Stimulated activated CD4-positive, alpha-beta T cell treated with anti-CD3 and anti-CD28 coated beads, Interleukin-15, amount 100 ng/mL, for 1 hour (primary cell): ENCODE results near the gene ARMS2.

Source experiments
- DNase-seq, 2 donors: peaks; one replicate each; pipeline ENCODE4 v3.0.0-alpha.2; 2020; ENCODE audit warnings: low read depth in 1 of 2, low spot score in 1 of 2

Gene ARMS2

DNA sequence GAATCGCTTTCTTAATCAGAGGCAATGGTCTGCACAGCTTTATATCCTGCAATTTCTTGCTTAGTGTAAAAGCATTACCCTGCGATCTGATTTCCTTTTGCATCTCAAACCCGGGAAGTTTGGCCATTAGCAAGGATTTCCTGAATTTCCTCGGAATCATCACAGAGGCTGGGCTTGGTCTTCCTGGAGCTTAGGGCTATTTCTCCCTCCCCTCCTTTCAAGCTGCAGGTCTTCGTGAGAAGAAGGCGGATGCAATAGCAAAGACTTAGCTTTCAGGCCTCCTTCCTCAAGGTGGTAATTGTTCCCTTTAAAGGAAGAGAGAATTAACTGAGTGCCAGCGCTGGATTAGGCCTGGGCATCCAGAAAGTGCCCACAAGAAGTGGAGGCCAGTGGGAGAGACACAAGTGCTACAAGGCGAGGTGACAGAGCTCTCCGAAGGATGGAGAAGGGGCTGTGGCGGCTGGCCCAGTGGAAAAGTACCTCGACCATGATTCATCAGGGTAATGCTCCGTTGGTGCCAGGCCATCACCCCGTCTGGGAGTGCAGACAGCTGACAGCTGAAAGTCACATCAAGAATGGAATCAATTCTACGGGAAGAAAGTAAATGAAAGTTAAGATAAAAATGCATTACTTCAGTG is 4.0 kb upstream of the ARMS2 start:
- DNase-seq = no peak

DNA sequence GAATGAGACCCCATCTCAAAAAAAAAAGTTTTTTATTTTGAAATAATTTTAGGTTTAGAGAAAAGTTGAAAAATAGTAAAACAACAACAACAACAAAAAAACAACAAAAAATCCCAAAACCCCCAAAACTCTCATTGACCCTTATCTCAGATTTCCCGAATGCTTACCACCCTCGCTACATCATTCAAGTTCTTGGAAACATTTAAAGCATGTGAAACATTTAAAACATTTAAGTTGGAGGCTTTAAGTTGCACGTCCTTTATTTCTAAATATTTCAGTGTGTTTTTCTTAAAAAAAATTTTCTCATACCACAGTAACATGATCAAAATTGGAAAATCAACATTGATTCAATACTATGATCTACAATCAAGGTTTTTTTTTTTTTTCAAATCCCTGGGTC is 382 bp upstream of the ARMS2 start:
- no peak for DNase-seq

DNA sequence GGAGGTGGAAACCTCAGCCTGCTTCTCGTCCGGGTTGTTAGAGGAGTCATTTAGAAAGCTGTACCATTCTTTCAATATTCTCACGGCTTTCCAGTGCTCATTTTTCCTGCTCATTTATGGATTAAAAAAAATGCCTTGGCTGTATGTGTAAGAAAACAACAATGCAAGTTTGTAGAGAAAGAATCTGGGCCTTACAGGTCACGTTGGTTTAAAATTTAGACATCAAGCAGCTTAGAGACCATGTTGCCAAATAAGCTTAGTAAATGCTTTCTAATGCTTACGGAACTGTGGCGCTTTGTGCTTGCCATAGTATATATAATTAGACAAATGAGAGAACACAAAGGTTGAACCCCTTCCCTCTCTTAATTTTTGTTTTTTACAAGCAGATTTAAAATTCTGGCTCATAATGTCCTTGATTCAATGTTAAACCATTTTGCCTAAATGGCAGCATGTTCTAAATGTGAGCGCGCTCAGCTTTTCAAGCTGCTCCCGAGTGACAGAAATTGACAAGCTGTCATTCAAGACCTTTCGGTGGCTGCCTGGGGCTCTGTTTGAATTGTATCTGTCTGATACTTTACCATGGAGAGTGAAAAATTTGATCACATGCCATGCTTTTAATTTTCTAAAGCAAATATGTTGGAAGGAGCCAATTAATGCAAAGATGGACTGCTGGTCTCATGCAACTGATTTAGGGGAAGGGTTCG is 1.1 kb downstream of the ARMS2 start:
- no peak for DNase-seq

DNA sequence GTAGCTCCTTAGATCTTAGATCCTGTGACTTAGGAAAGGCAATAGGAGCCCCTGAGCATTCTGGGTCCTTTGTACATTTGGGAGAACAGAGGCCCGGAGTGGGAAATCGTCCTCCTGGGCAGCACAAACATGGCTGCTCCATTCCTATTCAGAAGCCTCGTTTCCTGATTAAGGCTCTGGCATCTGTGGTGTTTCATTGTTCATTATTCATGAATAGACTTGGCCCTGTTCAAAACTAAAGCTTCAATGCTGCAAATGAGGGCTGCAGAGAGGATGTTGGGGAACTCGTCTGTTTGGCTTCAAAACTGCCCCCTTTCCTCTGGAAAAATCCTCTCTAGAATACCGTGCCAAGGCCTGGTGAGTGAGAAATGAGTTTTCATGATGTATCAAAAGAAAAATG is 3.5 kb downstream of the ARMS2 start:
- DNase-seq = no peak

DNA sequence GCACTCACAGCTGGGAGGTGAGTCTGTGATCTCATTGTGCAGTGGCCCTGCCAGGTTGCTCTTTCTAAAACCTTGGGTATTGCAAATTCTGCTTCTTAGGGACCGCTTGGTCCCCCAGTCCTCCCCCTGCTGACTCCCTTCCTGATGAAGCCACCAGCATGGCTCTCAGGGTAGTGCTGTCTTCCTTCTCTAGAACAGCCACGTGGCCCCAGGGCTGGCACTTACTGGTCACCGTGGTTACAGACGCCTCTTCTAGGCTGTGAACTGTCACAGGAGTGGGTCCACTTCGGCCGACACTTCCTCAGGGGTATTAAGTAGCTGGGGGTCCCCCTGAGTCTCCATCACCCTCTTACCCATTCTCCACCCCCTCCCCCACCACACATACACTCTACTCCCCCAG is 4.2 kb downstream of the ARMS2 start:
- no peak for DNase-seq

DNA sequence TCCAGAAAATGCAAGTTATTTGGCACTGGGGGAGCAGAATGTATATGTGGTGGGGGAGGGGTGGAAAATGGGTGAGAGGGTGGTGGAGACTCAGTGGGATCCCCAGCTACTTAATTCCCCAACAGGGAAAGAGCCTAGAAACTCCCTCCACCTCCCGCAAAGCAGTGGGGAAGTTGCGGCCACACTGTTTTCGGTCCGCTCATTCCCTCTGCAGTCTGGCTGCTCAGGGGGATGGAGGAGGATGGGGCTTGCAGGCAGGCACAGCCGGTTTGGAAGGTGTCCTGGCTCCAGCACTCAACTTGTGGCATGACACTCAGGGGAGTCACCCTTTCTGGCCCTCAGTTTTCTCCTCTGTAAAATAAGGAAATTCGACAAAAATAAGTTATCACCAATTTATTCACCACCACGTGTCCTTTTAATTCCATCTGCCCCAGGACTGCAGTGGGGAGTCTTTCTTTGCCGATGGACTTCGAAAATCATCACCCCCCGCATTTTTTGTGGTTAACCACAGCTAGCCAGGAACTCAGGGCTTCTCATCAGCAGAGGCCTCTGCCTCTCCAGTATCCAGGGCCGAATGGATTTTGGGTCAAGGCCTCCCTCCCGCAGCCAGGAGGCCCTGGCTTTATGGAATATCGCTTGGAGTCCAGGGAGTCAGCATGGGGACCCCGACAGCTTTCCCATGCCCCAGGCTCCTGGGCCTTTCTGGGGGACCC is 5.3 kb downstream of the ARMS2 start:
- no peak for DNase-seq

DNA sequence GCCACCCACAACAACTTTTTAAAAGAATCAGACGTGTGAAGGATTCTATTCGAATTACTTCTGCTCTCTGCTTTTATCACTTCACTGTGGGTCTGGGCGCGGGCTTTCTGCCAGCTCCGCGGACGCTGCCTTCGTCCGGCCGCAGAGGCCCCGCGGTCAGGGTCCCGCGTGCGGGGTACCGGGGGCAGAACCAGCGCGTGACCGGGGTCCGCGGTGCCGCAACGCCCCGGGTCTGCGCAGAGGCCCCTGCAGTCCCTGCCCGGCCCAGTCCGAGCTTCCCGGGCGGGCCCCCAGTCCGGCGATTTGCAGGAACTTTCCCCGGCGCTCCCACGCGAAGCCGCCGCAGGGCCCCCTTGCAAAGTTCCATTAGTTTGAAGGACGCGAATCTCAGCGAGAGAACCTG is 6.4 kb downstream of the ARMS2 start:
- no peak for DNase-seq

DNA sequence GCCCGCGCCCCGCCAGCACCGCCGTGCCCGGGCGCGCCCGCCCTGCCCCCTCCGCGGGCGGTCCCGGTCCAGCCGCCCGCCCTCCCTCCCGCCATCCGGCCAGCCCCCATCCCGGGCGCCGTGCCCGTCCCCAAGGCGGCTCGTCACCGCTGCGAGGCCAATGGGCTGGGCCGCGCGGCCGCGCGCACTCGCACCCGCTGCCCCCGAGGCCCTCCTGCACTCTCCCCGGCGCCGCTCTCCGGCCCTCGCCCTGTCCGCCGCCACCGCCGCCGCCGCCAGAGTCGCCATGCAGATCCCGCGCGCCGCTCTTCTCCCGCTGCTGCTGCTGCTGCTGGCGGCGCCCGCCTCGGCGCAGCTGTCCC is 6.9 kb downstream of the ARMS2 start, which contains the start of gene HTRA1:
HTRA1 (plus strand) TSS at position 187 of the 362 bp plus-strand sequence; CDS start at position 287, 100 bp downstream.
- DNase-seq = no peak

DNA sequence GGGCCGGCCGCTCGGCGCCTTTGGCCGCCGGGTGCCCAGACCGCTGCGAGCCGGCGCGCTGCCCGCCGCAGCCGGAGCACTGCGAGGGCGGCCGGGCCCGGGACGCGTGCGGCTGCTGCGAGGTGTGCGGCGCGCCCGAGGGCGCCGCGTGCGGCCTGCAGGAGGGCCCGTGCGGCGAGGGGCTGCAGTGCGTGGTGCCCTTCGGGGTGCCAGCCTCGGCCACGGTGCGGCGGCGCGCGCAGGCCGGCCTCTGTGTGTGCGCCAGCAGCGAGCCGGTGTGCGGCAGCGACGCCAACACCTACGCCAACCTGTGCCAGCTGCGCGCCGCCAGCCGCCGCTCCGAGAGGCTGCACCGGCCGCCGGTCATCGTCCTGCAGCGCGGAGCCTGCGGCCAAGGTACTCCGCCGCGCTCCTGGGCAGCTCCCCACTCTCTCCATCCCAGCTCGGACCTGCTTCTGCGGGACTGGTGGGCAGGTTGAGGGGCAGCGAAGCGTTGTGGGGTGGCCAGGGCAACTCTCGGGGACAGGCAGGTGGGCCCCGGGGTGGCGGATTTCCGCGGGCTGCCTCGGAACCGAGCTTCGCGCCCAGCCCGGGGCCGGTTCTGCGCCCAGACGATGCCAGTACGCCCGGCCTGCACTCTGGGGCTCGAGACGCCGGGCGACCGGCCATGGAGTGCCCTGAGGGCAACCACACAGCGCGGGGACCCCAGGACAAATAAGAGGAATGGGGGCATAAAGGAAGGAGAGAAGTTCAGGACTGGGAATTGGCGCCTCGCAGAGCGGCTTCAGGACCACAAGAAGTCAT is 7.5 kb downstream of the ARMS2 start:
- DNase-seq = no peak

DNA sequence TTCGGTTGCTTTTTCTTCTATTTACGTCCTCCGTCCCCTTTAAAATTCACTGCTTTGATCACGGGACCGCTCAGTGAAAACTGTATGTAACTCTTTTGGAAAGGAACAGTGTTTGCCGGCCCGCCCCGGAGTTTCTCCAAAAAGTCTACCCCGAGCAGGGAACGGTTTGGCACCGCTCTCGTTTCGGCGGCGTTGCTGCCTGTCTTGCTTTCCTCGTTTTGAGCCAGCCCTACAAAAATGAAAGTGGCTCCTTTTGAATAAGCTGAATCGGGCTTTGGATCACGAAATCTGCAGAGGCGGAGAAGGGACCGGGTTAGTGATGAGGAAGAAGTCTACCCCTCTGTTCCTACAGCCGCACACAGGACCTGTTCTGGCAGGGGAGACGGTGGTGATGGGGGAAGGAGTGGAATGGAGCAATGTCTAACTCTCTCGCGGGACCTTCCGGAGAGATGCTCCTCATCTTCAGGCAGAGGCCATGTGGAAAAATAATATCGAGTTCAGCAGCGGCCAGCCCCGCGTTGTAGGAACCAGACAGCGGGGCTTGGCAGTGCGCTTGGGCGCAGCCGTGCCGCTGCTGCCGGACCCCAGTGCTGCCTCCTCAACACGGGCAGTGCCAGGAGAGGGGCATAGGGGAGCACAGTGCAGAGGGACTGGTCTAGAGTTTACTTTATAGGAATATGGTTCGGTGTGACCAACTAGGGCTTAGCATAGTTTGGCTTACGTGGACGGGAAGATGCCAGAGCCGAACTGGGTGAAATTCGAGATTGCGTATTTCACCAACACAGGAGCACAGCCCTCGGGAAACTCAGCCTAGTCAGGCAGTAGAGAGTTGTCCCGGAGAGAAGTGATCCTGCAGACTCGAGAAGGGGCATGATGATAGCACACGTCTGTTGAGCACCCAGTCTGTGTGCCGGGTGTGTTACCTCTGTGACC is 8.3 kb downstream of the ARMS2 start:
- DNase-seq = no peak

DNA sequence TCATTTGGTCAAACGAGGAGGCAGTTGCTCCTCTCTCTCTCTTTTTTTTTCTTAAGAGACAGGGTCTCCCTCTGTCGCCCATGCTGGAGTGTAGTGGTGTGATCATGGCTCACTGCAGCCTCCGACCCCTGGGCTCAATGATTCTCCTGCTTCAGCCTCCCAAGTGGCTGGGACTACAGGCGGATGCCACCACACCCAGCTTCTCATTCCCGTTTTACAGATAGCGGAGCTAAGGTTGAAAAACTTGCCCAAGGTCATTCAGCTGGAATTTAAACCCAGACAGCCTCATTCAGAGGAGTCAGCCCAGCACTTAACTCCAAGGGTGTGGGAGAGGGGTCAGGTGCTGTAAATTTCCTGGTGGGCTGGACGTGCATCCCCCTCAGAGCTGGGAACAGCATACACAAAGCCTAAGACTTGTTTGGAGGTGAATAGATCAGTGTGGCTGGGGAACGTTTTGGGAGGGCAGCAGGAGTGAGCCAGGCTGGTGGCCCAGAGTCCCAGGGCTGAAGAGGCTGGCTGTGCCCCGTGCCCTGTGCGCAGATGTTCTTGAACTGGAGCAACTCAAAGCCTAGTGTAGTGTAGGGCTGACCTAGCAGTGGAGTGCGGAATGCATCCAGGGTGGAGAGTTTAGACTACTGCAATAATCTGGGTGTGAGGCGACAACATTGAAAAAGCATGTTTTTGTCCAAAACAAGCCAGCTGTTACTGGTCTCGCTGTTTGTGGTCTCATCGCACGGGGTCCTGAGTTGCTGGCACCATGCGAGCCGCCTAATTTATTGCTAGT is 9.2 kb downstream of the ARMS2 start:
- no peak for DNase-seq

DNA sequence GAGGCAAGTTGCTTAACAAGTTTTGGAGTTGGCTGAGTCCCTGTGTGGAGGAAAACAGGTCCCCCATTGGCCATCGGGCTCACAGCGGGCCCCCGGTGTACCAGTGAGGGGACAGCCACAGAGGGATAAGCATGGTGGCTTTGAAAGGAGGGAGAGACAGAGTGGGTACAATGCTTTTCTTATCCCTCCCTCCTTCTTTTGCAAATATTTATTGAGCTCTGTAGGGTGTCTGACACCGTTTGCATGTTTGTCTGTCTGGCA is 9.7 kb downstream of the ARMS2 start:
- no peak for DNase-seq

DNA sequence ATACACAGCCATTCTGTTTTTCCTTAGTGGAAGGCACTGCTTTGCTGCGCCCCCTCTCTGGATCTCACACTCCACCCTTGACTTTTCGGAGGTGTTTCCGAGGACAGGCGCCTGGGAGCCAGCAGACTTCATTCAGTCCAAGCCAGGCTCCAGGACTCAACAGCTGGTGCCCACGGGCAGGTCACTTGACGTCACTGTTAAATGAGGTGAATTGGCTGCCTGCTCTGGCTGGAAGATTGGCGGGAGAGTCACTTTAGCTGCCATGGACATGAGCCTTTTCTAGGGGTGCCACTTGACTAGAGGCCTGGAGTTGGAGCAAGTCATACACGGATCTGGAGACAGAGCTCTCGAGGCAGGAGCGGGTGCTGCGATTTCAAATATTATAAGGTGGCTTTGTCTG is 10.1 kb downstream of the ARMS2 start:
- no peak for DNase-seq

DNA sequence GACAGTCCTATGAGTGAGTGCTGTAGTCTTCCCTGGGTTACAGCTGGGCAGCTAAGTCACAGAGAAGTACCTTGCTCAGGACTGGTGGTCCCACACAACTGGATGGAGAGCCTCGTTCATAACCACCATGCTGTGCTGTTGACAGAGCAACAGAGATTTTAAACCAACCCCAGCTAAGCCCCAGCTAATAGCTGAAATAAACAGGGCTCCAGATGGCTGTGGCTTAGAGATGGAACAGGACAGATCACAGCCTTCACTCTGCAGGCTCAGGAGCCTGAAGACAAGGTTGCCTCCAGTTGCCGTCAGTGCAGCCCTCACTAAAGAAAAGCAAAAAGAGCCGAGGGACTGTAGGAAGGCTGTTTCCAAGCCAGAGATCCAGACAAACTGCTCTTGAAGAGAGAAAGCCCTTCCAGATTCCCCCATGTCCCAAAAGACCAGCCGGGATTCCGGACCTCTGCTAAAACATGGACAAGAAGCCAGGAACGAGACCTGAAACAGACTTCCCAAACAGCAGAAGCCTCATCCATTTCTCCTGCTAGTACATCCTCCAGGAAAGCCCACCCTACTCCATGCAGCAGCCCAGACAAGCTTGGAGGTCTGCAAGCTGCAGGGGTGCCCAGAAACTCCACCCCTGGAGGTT is 11.1 kb downstream of the ARMS2 start:
- DNase-seq = no peak

DNA sequence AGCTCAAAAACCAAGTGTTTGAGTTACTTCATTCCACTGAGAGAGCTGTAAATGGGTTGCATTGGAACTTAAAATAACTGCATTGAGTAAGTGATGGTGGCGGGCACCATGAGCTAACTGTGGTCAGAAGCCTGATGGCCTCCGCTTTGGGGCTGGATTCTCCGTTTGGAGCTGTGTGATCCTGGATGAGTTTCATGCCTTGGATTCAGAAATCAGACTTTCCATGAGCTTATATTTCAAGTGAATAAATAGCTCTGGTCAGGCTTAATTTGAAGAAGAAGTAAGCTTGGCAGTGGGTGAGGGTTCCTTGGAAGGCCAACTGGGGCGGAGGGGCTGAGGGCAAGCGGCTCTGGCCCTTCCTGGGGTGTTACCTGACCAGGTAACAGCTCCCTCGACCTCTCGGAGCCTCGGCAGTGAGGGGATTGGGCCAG is 12.5 kb downstream of the ARMS2 start:
- DNase-seq = no peak

DNA sequence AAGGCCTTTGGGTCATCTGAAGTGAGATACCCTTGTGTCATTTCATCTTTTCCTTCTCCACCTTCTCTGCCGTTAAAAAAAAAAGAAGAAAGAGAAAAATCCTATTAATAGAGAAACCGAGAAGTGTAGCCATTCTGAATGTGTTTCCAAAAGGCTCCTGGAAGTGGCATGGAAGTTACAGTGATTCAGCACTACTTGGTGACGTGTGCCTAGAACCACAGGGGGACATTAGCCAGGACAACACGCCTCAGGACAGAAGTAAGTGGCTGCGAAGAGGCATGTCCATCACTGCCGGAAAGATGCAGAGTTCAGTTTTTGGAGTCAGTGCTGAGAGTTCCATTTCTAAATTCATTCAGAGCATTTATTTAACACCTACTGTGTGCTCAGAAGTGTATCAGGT is 13.2 kb downstream of the ARMS2 start:
- DNase-seq = no peak

DNA sequence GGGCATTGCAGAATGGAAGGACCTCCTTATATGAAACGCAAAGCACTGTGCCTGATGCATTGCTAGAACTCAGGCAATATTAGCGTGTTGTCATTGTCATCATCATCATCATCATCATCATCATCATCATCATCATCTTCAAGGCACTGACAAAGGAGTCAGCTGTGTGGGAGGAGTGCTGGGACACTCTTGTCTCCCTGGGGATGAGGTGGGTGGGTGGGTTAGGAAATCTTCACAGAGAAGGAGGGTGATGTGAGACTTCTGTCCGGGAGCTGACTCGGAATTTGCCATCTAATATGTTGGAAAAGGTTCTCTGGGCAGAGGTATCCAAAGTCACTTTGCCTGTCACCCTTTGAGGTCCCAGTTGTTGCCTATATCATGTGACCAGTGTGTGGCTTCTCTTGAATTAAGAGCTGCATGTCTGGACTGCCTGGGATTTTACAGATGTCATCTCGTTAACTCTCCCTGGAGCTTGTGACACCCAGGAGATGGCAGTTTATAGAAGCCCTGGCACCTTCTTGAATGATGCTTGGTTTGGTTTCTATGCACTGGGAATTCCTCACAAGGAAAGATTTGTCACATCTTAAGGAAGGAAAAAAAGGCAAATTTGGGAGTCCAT is 14.0 kb downstream of the ARMS2 start:
- DNase-seq = no peak

DNA sequence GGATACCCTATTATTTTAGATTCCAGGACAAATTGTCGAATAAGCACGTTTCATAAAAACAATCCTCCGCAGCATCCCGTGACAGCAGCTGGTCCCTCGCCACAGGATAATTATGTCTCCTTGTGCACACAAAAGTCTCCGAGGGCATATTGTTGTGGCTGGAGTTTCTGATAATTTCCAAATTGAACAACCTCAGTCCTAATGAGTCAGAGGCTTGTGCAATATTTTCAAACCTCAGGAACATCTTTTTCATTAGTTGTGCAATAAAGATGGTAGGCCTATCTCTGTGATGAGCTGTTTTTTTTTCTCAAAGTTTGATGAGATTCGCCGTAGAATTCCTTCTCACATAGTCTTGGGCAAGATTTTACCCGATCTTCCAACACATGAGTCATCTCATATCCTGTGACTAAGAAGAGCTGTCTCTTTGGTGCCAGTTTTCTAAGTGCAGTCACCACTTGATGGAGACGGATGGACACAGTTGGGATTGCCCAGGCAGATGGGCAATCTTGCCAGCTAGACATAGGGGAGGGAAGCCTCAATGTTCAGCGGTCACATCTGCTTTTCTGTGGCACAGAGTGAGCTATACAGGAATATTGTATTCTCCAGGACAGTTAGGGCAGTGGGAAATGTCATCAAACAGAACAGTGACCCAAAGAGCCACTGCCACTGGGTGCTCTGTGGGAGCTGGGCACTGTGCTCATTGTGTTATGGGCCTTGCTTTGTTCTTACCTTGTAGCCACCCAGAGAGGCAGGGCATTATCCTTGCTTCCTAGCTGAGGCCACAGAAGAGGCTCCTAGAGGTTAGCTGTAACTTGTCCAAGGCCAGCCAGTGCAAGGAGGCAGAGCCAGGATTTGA is 14.7 kb downstream of the ARMS2 start:
- no peak for DNase-seq
